ENCODE results near the gene AIG1.

Gene AIG1

GRCh38 chr6:143372199-143372882 lies 311.7 kb downstream of the AIG1 start:
- DNase-seq (ENCODE audit: low spot score): no peak

DNA sequence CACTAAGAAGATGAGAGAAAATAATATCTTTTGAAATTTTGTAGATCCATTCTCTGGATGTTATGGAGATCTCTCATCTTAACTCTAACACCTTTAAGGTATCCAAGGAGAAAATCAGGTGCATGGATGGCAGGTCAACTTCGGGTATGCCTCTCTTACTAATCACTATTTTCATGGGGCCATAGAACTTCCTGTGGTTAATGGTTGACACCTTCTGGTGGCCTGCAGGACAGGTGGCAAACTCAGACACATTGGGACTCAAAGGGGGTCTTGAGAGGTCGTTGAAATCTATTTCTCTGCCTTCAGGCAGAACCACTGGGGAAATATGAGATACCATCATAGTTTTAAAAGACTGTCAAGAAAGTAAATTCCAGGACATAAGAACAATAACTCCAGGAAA lies 313.3 kb downstream of the AIG1 start:
- no peak for DNase-seq (ENCODE audit: low spot score)

- no peak for DNase-seq (ENCODE audit: low spot score)
These were observed 314.4 kb downstream of the AIG1 start for GRCh38 chr6:143375022-143375585.

DNA sequence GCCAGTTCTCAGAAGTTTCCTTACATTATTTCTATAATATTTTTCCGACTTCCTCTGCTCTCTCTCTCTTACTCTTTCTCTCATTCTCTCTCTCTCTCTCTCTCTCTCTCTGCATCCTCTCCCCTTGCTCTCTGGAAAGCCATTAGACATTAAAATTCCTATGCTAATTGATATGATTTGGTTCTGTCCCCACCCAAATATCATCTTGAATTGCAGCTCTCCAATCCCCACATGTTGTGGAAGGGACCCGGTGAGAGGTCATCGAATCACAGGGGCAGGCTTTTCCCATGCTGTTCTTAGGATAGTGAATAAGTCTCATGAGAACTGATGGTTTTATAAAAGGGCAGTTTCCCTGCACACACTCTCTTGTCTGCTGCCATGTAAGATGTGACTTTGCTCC lies 315.7 kb downstream of the AIG1 start:
- no peak for DNase-seq (ENCODE audit: low spot score)

GRCh38 chr6:143376861-143377260 lies 316.2 kb downstream of the AIG1 start:
- DNase-seq (ENCODE audit: low spot score): no peak

DNA sequence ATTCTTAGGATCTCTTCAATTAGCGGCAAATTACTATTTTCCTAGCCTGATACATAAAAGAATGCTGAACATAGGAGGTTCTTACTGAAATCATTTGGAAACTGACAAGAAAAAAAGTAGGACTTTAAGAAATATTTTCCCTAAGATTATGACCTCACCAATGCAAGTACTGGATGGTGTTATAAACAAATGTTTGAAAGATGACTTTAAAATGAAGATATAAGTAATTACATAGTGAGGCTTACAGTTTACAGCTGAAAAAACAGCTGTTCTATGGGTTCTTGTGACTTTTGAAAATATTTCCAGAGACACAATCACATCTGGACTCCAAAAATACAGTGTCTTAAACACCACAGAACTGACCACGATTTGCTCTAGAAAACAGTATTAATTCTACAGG lies 324.9 kb downstream of the AIG1 start:
- DNase-seq (ENCODE audit: low spot score): no peak

DNA sequence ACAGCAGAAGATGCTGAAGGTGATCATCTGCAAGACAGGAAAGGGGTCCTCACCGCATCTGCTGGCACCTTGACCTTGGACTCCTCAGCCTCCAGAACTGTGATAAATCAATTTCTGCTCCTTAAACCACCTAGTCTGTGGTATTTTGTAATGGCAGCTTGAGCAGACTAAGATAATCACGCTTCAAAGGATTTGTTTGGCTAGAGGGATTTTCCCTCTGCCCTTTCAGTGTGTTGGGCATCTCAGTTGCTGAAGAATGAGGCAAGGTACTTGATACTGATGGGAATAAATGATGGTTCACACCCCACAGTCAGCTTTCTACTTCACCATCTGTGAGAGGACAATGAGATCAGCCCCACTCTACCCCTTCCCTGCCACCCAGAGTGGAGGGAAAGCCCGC lies 329.6 kb downstream of the AIG1 start:
- DNase-seq (ENCODE audit: low spot score): no peak
